B cell (primary cell): Measurements from ENCODE around the gene C1QL1. TPM values are rescaled to one million over a fixed set of nuclear protein-coding genes. Genes with fewer than 3 reads are reported as not detected.

Source experiments
- ATAC-seq: fragments of 200-7000 bp; cut with Tn5 transposase; one replicate; pipeline ENCODE4 v1.10.0; 2021; ENCODE audit warnings: low read depth, mild to moderate bottlenecking, moderate number of reproducible peaks, moderate library complexity
- CTCF ChIA-PET: fragments of 350-600 bp; sonication (Branson Sonifier 250); formaldehyde crosslinking; loops from one replicate; lab custom pipeline; 2021; ENCODE audit warnings: antibody characterized with exemption, inconsistent platforms; lab: Charles Lee
- POLR2A ChIA-PET: fragments of 350-600 bp; sonication (Branson Sonifier 250); formaldehyde crosslinking; loops from one replicate; lab custom pipeline; 2021; ENCODE audit warnings: antibody characterized with exemption; lab: Charles Lee
- DNase-seq: peaks from one replicate; pipeline ENCODE4 v3.0.0; 2013
- H2AFZ ChIP-seq: 2 replicates; pipeline ENCODE4 v1.6.1; 2012; ENCODE audit warnings: mild to moderate bottlenecking, low read depth, low read length; ENCODE audit not compliant: insufficient read depth, poor library complexity, severe bottlenecking
- H3K27ac ChIP-seq, 2 donors: 1 replicate in 1 of 2; 2 replicates in 1 of 2; pipeline ENCODE4 v1.5.1; 2012 to 2013; ENCODE audit warnings: low read length in 2 of 2, mild to moderate bottlenecking in 2 of 2, moderate library complexity in 1 of 2
- H3K27me3 ChIP-seq, 4 experiments: fragments of 200-600 bp in 1 of 4; sonication (generic) in 1 of 4; replicated peaks in 1 of 4; 1 replicate in 2 of 4; 2 replicates in 2 of 4; pipeline versions ENCODE4 v1.6.1 to v1.7.0; 2013 to 2016; ENCODE audit warnings: low read length in 3 of 4, mild to moderate bottlenecking in 2 of 4, mixed read lengths in 1 of 4, moderate library complexity in 1 of 4; ENCODE audit not compliant: insufficient read depth in 4 of 4, control insufficient read depth in 3 of 4; ENCODE audit errors: control extremely low read depth in 1 of 4
- H3K36me3 ChIP-seq, 2 experiments: replicated peaks in 1 of 2; 1 replicate in 1 of 2; 2 replicates in 1 of 2; pipeline versions ENCODE4 v1.6.1 to v1.7.1; 2013; ENCODE audit warnings: low read length in 1 of 2; ENCODE audit not compliant: insufficient read depth in 2 of 2, control insufficient read depth in 1 of 2; ENCODE audit errors: control extremely low read depth in 1 of 2, extremely low read depth in 1 of 2
- H3K4me1 ChIP-seq, 2 donors: fragments of 200-600 bp in 1 of 2; sonication (generic) in 1 of 2; 1 replicate in 1 of 2; 2 replicates in 1 of 2; pipeline versions ENCODE4 v1.5.1 to v1.6.1; 2013 to 2017; ENCODE audit warnings: low read length in 2 of 2; ENCODE audit not compliant: control insufficient read depth in 2 of 2, insufficient read depth in 2 of 2
- H3K4me2 ChIP-seq: replicated peaks from 2 replicates; pipeline ENCODE3; 2012; ENCODE audit warnings: mild to moderate bottlenecking, low read depth, low read length; ENCODE audit not compliant: poor library complexity, severe bottlenecking
- H3K4me3 ChIP-seq, 5 experiments: fragments of 200-600 bp in 1 of 5; sonication (generic) in 1 of 5; 1 replicate in 3 of 5; 2 replicates in 2 of 5; pipeline versions ENCODE4 v1.5.1 to v1.7.0; 2011 to 2016; ENCODE audit warnings: low read length in 4 of 5, mild to moderate bottlenecking in 4 of 5, low read depth in 2 of 5, control low read depth in 1 of 5, moderate library complexity in 1 of 5; ENCODE audit not compliant: insufficient read depth in 1 of 5; ENCODE audit errors: control extremely low read depth in 1 of 5, extremely low read depth in 1 of 5
- H3K79me2 ChIP-seq: fragments of 200-600 bp; sonication (generic); one replicate; pipeline ENCODE4 v1.6.0; 2016; ENCODE audit warnings: low read length; ENCODE audit not compliant: control insufficient read depth, insufficient read depth
- H3K9ac ChIP-seq: fragments of 200-600 bp; sonication (generic); 2 replicates; pipeline ENCODE4 v1.6.1; 2017; ENCODE audit warnings: mild to moderate bottlenecking, low read length, moderate library complexity
- H3K9me3 ChIP-seq, 3 donors: one replicate each; pipeline versions ENCODE4 v1.6.1 to v1.7.1; 2013; ENCODE audit warnings: low read length in 2 of 3; ENCODE audit not compliant: control insufficient read depth in 2 of 3, insufficient read depth in 1 of 3; ENCODE audit errors: control extremely low read depth in 1 of 3
- H4K20me1 ChIP-seq: 2 replicates; pipeline ENCODE4 v1.6.0; 2012; ENCODE audit warnings: mild to moderate bottlenecking, low read length; ENCODE audit not compliant: insufficient read depth, control insufficient read depth, poor library complexity, severe bottlenecking
- H3K27ac Mint-ChIP-seq: one replicate; pipeline ENCODE4 v1.8.0; 2021; ENCODE audit warnings: mixed read lengths
- H3K27me3 Mint-ChIP-seq: one replicate; pipeline ENCODE4 v1.8.0; 2021; ENCODE audit warnings: mixed read lengths
- H3K4me1 Mint-ChIP-seq: one replicate; pipeline ENCODE4 v1.8.0; 2021; ENCODE audit warnings: mixed read lengths
- H3K4me3 Mint-ChIP-seq: one replicate; pipeline ENCODE4 v1.8.0; 2021; ENCODE audit warnings: mixed read lengths
- H3K9me3 Mint-ChIP-seq: one replicate; pipeline ENCODE4 v1.8.0; 2022; ENCODE audit warnings: mixed read lengths; ENCODE audit not compliant: insufficient read depth
- EZH2 ChIP-seq: IDR thresholded peaks from 2 replicates; pipeline ENCODE4 v1.6.1; 2012; ENCODE audit warnings: borderline replicate concordance, low read depth, mild to moderate bottlenecking, moderate library complexity, low read length; ENCODE audit not compliant: insufficient read depth, poor library complexity, severe bottlenecking
- WGBS: methylation state at CpG from one replicate; pipeline ENCODE4 v1.1.5; 2013; ENCODE audit warnings: missing lambda C conversion rate; ENCODE audit not compliant: insufficient coverage; 5-methylcytosine and 5-hydroxymethylcytosine counted together
- intact Hi-C: fragments of 100-400 bp; cut with micrococcal nuclease; formaldehyde crosslinking; loops from one replicate; pipeline ENCODE4 v1.10.0; 2022
- polyA plus RNA-seq: library from polyadenylated mRNA; depleted of rRNA; stranded (reverse); fragments of >200 nt; gene quantifications from 2 replicates; pipeline ENCODE4 v1.2.3, GENCODE V29; 2012
- total RNA-seq, 2 donors: library from RNA; stranded (reverse); fragments of 120-200 nt in 1 of 2; gene quantifications; 1 replicate in 1 of 2; 2 replicates in 1 of 2; pipeline versions ENCODE4 v1.2.3 to v1.2.4, GENCODE V29; 2013 to 2022
- TF ChIP-seq, protein P1 (sequence below): fragments of 200-600 bp; IDR thresholded peaks from one replicate; pipeline ENCODE4 v1.8.0; 2022; ENCODE audit warnings: antibody characterized with exemption, mild to moderate bottlenecking

Gene C1QL1
- total and polyA plus RNA-seq, 2 donors (not counting 1 experiment from before 2014, with no cell fraction given), result not detected

DNA sequence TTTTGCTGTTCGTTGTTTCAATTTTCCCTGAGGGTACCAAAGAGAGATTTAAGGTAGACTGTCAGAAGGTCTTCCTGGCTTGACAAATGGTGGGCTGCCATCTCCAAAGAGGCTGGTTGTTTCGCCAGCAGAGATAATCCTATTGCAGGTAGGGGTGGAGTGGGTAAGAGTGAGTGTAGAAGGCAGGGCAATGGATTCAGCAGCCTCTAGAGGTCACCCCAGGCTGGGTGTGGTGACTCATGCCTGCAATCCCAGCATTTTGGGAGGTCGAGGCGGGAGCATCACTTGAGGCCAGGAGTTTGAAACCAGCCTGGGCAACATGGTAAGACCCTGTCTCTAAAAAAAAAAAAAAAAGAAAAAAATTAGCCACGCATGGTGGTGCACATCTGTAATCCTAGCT, 48.7 kb upstream of the C1QL1 start:
- peaks cover 24% of the 10 kb centered on the region for H3K4me1 Mint-ChIP-seq
- no peak overlapping the region for H3K4me3 Mint-ChIP-seq
- TF ChIP-seq, protein P1, sequence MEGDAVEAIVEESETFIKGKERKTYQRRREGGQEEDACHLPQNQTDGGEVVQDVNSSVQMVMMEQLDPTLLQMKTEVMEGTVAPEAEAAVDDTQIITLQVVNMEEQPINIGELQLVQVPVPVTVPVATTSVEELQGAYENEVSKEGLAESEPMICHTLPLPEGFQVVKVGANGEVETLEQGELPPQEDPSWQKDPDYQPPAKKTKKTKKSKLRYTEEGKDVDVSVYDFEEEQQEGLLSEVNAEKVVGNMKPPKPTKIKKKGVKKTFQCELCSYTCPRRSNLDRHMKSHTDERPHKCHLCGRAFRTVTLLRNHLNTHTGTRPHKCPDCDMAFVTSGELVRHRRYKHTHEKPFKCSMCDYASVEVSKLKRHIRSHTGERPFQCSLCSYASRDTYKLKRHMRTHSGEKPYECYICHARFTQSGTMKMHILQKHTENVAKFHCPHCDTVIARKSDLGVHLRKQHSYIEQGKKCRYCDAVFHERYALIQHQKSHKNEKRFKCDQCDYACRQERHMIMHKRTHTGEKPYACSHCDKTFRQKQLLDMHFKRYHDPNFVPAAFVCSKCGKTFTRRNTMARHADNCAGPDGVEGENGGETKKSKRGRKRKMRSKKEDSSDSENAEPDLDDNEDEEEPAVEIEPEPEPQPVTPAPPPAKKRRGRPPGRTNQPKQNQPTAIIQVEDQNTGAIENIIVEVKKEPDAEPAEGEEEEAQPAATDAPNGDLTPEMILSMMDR, result no peak
- no peak for TF ChIP-seq EZH2
- Histone ChIP-seq H3K27ac (no peak overlapping the region), H3K27me3 (peaks cover 0 to 40% (median 32%) of the 10 kb centered on the region in 4 experiments), H2AFZ (no peak overlapping the region), H3K4me3 (no peak overlapping the region), H3K79me2 (no peaks in the 10 kb centered on the region), H3K4me2 (no peak overlapping the region), H3K4me1 (peaks cover 19 to 28% of the 10 kb centered on the region in 2 donors), H3K9ac (no peak overlapping the region), H3K9me3 (peaks cover 0 to 16% (median 0%) of the 10 kb centered on the region in 3 donors), H4K20me1 (no peaks in the 10 kb centered on the region), H3K36me3 (no peaks in the 10 kb centered on the region)
- POLR2A ChIA-PET, result interaction anchor here (0.7 kb wide), 1 partner anchor 244 kb away, joined by 4 read pairs; no protein-coding TSS in a partner anchor
- H3K9me3 Mint-ChIP-seq, result no peaks in the 10 kb centered on the region
- CTCF ChIA-PET, result no interaction called here
- peaks cover 39% of the 10 kb centered on the region for H3K27me3 Mint-ChIP-seq
- DNase-seq (no peak), ATAC-seq (no peak)
- no peak overlapping the region for H3K27ac Mint-ChIP-seq
- intact Hi-C loops, result no loop called here
- 71% methylated on average over 4 of the region's 5 CpGs for WGBS

DNA sequence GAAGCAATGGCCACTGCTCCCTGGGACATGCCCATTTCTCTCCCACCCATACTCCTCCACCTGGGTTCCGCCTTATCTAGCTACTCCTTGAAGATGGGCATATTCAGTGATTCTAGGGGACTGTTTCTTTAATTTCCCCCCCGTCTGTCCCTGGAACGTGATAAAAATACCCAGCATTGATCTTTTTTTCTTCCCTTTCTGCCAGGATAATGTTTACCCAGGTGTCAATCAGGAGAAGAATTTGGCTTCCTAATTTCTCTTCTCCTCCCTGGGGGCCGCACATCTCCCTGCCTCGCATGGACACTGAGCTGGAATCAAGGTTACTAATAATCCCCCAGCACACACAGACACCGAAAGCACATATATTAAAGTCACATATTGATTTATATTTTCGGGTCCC, 48.1 kb upstream of the C1QL1 start:
- H3K9me3 Mint-ChIP-seq, result no peaks in the 10 kb centered on the region
- DNase-seq, result no peak
- Histone ChIP-seq H3K36me3 (no peaks in the 10 kb centered on the region), H3K79me2 (no peaks in the 10 kb centered on the region), H3K4me1 (peaks cover 14 to 22% of the 10 kb centered on the region in 2 donors), H3K4me2 (no peak overlapping the region), H3K27me3 (peaks cover 0 to 35% (median 28%) of the 10 kb centered on the region in 4 experiments), H3K9ac (no peak overlapping the region), H3K9me3 (peaks cover 0 to 15% (median 0%) of the 10 kb centered on the region in 3 donors), H3K4me3 (no peak overlapping the region), H2AFZ (no peak overlapping the region), H3K27ac (no peak overlapping the region), H4K20me1 (no peaks in the 10 kb centered on the region)
- intact Hi-C loops, result no loop called here
- peaks cover 18% of the 10 kb centered on the region for H3K4me1 Mint-ChIP-seq
- no peak overlapping the region for H3K27ac Mint-ChIP-seq
- no peak for ATAC-seq
- peaks cover 35% of the 10 kb centered on the region for H3K27me3 Mint-ChIP-seq
- WGBS, result 79% methylated on average over 5 of the region's 7 CpGs
- no peak for TF ChIP-seq EZH2
- no peak overlapping the region for H3K4me3 Mint-ChIP-seq
- POLR2A ChIA-PET, result no interaction called here
- CTCF ChIA-PET, result no interaction called here
